Rectal smooth muscle tissue (tissue), 1 donor: ENCODE results near the gene NFAM1.

ENCODE experiments used
- H3K27ac ChIP-seq: one replicate; pipeline ENCODE4 v1.7.0; 2013; ENCODE audit warnings: low read depth, low read length, inconsistent platforms
- H3K27me3 ChIP-seq: one replicate; pipeline ENCODE4 v1.7.0; 2013; ENCODE audit warnings: low read length; ENCODE audit not compliant: control insufficient read depth, insufficient read depth
- H3K36me3 ChIP-seq: one replicate; pipeline ENCODE4 v1.7.0; 2013; ENCODE audit warnings: low read length; ENCODE audit not compliant: control insufficient read depth, insufficient read depth
- H3K4me1 ChIP-seq: one replicate; pipeline ENCODE4 v1.7.0; 2013; ENCODE audit warnings: low read length; ENCODE audit not compliant: control insufficient read depth, insufficient read depth
- H3K4me3 ChIP-seq: one replicate; pipeline ENCODE4 v1.7.0; 2013; ENCODE audit warnings: low read length
- H3K9ac ChIP-seq: one replicate; pipeline ENCODE4 v1.7.0; 2013; ENCODE audit warnings: low read length

The NFAM1 gene, protein sequence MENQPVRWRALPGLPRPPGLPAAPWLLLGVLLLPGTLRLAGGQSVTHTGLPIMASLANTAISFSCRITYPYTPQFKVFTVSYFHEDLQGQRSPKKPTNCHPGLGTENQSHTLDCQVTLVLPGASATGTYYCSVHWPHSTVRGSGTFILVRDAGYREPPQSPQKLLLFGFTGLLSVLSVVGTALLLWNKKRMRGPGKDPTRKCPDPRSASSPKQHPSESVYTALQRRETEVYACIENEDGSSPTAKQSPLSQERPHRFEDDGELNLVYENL

DNA sequence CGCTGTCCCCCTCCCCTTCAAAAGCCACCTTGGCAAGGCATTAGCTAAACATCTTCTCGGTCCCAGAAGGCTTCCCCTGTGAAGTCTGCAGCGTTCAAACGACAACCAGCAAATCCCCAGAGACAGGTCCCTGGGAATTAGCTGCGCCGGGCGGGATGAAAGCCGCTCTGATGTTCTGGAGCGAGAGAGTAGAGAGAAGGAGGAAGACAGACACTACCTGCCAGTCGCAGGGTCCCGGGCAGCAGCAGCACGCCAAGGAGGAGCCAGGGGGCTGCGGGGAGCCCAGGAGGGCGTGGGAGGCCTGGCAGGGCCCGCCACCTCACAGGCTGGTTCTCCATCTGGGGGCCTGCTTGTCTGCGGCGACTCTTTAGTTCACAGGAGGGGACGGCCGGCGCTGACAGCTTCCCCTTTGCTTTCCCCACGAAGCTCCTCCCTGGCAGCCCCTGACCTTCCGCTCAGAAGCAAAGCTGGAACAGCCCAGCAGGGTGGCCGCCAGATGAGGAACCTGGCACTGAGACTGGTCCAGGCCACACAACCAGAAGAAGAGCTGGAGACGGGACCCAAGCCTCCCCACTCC is at the start of gene NFAM1:
Gene NFAM1 (minus strand): TSS at position 384 of the 577 bp plus-strand sequence. CDS start 46 bp downstream, at position 338.
- Histone ChIP-seq H3K27me3 (peaks cover under 1% of the 10 kb centered on the region), H3K27ac (no peak within 1 kb of the TSS), H3K4me3 (no peak within 1 kb of the TSS), H3K9ac (no peak within 1 kb of the TSS), H3K36me3 (no peaks in the 10 kb centered on the region), H3K4me1 (peaks cover 12% of the 10 kb centered on the region)

DNA sequence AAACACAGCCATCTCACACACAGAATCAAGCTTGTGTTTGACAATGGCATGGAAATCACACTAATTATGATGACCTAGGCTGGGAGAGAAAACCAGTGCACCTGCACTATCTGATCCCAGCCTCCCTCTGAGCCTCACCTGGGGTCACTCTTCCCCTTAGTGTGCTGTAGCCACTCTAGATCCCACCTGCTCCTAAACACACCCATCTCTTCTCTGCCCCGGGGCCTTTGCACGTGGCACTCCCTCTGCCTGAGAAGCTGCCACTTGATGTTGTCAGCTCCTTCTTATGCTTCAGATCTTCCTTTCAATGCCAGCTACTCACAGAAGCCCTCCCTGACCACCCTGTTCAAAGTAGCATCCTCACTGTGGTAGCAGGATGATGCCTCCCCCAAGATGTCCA is 42.9 kb upstream of the NFAM1 start:
- Histone ChIP-seq H3K4me3 (no peak overlapping the region), H3K27me3 (no peaks in the 10 kb centered on the region), H3K4me1 (no peaks in the 10 kb centered on the region), H3K36me3 (no peaks in the 10 kb centered on the region), H3K27ac (no peak overlapping the region), H3K9ac (no peak overlapping the region)

DNA sequence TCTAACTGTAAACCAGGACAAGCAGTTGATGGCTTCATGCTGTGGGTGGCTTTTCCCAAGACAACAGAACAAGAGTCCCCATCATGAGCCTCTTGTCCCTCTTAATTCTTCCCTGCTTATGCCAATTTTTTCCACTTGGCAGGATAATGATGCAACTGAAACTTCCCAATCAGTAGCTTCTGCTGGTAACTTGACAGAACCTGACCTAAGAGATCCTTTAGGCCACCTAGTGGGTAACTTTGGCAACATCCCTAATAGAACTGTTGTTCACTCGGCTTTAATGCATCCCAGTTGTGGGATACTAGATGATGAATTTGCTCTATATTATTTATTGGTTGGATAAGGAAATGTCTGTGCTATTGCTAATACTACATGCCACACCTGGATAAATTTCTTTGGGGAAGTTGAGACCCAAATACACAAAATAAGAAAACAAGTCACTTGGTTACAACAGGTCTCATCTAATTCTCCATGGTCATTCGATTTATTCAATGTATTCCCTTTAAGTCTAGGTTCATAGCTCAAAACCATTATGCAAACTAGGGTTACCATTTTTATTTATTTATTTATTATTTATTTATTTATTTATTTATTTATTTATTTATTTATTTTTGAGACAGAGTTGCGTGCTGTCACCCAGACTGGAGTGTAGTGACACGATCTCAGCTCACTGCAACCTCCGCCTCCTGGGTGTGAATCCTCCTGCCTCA is 41.4 kb upstream of the NFAM1 start:
- H3K36me3 ChIP-seq: no peaks in the 10 kb centered on the region
- H3K4me3 ChIP-seq: no peak overlapping the region

DNA sequence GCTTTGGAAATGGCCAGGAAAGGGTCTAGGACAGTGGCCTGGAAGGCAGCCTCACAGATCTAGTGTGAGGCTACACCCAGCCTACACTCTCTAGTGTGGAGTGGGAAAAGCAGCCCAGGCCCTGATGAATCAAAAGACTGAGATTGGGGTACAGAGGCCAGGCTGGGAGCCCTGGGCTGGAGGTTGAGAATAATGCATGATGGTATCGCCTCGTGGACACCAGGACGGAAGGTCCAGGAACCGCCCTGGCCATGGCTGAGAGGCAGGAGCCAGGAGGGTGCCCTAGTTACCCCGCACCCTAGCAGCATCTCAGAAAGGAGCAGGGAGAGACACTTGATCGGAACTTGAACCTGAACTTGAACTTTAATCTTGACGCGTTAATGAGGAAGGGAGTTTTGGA is 40.5 kb upstream of the NFAM1 start:
- Histone ChIP-seq H3K27ac (no peak overlapping the region), H3K36me3 (no peaks in the 10 kb centered on the region), H3K4me3 (no peak overlapping the region), H3K9ac (no peak overlapping the region), H3K27me3 (no peaks in the 10 kb centered on the region), H3K4me1 (no peaks in the 10 kb centered on the region)

More for the DNA sequence above, 41.4 kb upstream of the NFAM1 start:
- Histone ChIP-seq H3K27ac (no peak overlapping the region), H3K4me1 (no peaks in the 10 kb centered on the region), H3K9ac (no peak overlapping the region), H3K27me3 (no peaks in the 10 kb centered on the region)

DNA sequence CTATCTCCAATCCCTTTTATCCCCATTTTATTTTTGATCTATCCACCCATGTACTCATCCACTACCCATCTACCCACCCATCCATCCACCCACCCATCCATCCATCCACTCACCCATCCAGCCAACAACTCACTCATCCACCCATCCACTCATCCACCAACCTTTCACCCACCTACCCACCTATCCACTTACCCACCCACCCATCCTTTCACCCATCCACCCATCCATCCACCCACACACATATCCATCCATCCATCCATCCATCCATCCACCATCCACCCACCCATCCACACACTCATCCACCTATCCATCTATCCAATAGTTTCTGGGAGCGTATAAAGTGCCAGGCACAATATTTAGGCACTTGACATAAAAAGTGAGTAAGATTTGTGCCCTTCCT is 39.2 kb upstream of the NFAM1 start:
- H3K4me3 ChIP-seq: no peak overlapping the region
- no peaks in the 10 kb centered on the region for H3K27me3 ChIP-seq
- H3K4me1 ChIP-seq: no peaks in the 10 kb centered on the region
- H3K27ac ChIP-seq: no peak overlapping the region
- no peak overlapping the region for H3K9ac ChIP-seq
- no peaks in the 10 kb centered on the region for H3K36me3 ChIP-seq

DNA sequence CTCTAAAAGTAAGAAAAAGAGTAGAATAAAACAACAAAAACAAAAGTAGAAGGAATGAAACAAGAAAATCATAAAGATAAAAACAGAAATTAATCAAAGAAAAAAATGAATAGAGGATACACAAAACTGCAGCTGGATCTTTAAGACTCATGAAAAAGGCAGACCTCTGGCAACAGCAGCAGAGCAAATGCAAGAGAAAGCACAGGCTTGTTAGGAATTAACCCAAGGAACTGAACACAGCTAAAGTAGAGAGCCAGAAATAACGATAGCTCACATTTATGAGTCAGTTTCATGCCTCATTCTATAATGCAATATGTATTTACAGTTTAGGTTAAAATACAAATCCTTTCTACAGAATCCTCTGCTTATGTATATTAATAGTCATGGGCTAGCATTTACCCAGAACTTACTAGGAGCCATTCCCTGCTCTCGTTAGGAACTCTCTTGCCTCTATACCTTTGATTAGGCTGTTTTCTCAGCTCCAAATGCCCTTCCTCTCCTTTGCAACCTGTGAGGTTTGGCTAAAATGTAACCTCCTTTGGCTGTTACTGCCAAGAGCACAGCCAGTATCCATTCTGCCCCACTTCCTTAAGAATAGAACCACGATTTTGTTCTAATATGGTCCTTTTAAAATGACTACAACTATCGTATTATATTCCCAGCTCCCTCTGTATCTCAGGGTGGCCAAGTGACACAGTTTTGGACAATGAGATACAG is 38.3 kb upstream of the NFAM1 start:
- no peaks in the 10 kb centered on the region for H3K36me3 ChIP-seq
- no peaks in the 10 kb centered on the region for H3K4me1 ChIP-seq
- no peak overlapping the region for H3K9ac ChIP-seq
- no peaks in the 10 kb centered on the region for H3K27me3 ChIP-seq
- no peak overlapping the region for H3K27ac ChIP-seq
- no peak overlapping the region for H3K4me3 ChIP-seq

DNA sequence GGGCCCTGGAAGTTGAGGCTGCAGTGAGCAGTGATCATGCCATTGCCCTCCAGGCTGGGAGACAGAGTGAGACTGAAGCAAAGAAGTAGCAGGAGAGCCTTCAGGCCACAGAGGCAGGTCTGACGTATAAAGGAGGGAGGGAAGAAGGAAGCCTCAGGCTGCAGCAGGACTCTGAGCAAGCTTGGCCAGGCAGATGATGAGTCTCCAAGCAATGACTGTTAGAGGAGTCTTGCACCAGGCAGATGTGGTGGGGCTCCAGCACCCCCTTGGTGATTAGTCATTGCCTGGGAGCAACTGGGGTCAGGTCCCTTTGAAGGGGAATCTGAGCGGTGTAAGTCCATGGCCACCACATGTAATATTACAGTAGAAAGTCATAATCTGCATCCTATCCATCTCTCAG is 36.6 kb upstream of the NFAM1 start:
- Histone ChIP-seq H3K27me3 (no peaks in the 10 kb centered on the region), H3K27ac (no peak overlapping the region), H3K4me3 (no peak overlapping the region), H3K4me1 (no peaks in the 10 kb centered on the region), H3K36me3 (no peaks in the 10 kb centered on the region), H3K9ac (no peak overlapping the region)

DNA sequence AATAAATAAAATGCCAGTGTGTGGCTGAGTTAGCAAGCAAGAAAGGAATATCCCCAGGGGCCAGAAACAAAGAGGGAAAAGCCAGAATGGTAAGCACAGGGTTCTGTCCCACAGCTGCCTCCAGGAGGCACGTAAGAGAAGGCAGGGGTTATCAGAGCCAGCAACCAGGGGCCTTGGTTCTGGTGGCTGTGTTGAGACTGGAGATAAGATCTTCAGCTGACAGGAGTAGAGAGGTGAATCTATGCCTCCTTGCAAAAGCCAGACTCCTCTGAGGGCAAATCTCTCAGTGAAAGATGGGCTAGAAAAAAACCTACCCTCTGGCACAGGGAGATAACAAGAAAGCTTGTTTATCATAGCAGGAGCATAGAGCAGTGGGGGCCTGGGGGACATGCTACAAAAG is 29.8 kb upstream of the NFAM1 start:
- Histone ChIP-seq H3K27ac (no peak overlapping the region), H3K4me1 (no peaks in the 10 kb centered on the region), H3K36me3 (no peaks in the 10 kb centered on the region), H3K4me3 (no peak overlapping the region), H3K9ac (no peak overlapping the region), H3K27me3 (no peaks in the 10 kb centered on the region)

DNA sequence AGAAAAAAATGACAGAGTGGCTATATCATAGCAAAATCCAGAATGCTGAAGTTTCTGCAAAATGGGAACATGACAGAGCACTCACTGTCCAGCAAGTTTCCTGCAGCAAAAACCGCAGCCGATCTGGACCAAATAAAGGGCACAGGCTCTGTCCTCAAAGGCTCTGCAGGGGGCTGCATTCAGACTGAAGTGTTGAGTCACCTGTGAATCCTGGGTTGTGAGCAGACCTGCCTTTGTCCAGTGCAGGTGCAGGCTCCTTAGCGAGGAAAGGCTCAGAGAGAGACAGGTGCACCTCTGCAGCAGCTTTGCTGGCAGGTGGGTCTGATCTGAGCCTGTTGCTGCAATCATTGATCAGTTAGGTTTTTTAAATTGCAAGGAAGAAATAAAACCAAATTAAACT is 29.3 kb upstream of the NFAM1 start:
- no peaks in the 10 kb centered on the region for H3K36me3 ChIP-seq
- H3K4me1 ChIP-seq: no peaks in the 10 kb centered on the region
- no peak overlapping the region for H3K27ac ChIP-seq
- H3K27me3 ChIP-seq: no peaks in the 10 kb centered on the region
- no peak overlapping the region for H3K9ac ChIP-seq
- H3K4me3 ChIP-seq: no peak overlapping the region

DNA sequence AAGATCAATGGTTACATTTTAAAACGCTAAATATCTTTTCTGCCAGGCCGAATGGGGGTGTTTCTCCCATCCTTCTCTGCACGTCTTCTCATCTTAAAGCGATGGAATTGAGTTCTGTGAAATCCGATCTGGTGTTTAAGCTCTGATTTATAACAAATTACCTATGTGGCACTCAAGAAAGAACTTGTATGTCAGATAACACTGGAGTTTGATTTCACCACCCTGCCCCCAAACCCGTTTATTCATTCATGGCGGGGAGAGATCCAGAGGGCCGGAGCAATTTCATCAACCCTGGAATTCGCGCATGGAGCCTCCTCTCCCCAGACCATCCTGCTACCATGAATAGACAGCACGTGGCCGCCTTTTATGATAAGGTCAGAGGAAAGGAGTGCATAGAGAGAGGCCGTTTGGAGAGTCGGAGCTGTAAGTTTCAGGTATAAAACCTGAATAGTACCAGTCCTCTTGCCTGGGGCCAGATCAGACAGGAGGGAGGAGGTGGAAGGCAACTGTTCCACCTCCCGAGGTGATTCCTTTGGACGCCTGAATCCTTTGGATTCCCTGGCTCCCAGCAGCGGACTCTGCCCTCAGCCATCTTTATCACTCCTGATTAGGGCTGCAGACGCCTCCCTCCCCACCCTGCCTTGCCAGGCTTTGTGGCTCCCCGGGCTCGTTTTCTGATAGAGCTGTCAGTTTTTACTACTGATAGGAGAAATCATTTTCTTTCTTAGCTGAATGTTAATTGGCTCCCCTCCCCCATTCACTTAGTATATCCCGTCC is 27.3 kb upstream of the NFAM1 start:
- H3K9ac ChIP-seq: no peak overlapping the region
- no peak overlapping the region for H3K27ac ChIP-seq
- no peaks in the 10 kb centered on the region for H3K36me3 ChIP-seq
- H3K4me1 ChIP-seq: no peaks in the 10 kb centered on the region
- no peak overlapping the region for H3K4me3 ChIP-seq
- H3K27me3 ChIP-seq: no peaks in the 10 kb centered on the region

DNA sequence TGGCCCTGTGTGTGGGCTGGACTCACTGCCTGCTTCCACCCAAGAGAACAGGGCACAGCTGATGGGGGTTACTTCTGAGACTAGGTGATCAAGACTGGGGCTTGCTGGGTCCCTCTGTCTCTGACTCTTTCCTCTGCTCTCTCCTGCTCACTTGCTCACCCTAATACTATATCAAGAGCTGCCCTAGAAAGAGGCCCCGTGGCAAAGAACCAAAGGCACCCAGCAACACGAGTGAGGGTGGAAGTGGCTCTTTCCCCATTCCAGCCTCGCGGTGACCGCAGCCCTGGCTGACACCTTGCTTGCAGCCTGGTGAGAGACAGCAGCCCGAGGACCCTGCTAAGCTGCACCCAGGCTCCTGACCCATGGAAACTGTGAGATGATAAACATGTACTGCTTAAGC is 20.7 kb upstream of the NFAM1 start:
- Histone ChIP-seq H3K27ac (no peak overlapping the region), H3K27me3 (no peaks in the 10 kb centered on the region)

DNA sequence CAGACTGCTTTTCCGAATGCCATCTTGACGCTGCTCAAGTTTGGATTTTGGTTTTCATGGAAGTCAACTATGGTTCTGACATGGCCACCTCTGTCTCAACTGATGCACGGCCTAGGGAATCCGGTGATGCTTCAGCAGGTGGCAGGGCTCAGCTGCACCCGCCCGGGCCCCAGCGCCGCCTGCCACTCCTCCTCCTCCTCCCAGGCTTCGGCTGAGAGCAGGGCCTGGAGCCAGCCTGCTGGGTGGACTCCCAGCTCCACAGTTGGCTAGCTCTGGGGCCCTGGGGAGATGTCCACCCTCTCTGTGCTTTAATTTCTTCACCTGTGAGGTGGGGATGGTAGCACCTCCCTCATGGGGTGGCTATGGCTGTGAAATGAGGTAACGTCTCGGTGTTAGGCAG is 20.3 kb upstream of the NFAM1 start:
- Histone ChIP-seq H3K4me1 (no peaks in the 10 kb centered on the region), H3K27ac (no peak overlapping the region), H3K9ac (no peak overlapping the region), H3K36me3 (no peaks in the 10 kb centered on the region), H3K4me3 (no peak overlapping the region), H3K27me3 (no peaks in the 10 kb centered on the region)

More for the DNA sequence above, 20.7 kb upstream of the NFAM1 start:
- Histone ChIP-seq H3K4me3 (no peak overlapping the region), H3K9ac (no peak overlapping the region), H3K36me3 (no peaks in the 10 kb centered on the region), H3K4me1 (no peaks in the 10 kb centered on the region)
